ENCODE results near the gene SLC9A6. TPM values are rescaled to one million over a fixed set of nuclear protein-coding genes. Genes with fewer than 3 reads are reported as not detected.
A peak's percentile ranks its signal among the peaks of the same experiment; 100 is the strongest.

SLC9A6 gene
- total and polyA plus RNA-seq, 2 experiments from 2014 or later: 7.2 to 17.1 TPM

DNA sequence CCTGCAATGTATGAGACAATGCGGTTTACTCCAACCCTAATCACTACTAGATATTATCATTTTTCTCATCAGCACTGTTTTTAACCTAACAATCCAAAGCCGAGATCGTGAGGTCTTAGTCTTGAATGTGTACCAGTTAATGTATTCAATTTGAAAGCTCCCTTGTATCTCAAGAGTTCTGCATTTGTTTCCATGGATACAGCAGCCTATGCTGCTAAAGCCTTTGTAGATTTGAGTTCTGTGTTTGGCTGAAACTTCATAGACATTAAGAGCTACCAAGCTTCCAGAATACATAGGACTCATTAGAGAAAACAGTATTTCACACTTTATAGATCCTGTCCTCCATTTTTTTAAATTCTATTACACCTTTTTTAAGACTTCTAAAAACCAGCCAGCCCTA lies 39.9 kb downstream of the SLC9A6 start (continued):
- TF ChIP-seq, protein P1, sequence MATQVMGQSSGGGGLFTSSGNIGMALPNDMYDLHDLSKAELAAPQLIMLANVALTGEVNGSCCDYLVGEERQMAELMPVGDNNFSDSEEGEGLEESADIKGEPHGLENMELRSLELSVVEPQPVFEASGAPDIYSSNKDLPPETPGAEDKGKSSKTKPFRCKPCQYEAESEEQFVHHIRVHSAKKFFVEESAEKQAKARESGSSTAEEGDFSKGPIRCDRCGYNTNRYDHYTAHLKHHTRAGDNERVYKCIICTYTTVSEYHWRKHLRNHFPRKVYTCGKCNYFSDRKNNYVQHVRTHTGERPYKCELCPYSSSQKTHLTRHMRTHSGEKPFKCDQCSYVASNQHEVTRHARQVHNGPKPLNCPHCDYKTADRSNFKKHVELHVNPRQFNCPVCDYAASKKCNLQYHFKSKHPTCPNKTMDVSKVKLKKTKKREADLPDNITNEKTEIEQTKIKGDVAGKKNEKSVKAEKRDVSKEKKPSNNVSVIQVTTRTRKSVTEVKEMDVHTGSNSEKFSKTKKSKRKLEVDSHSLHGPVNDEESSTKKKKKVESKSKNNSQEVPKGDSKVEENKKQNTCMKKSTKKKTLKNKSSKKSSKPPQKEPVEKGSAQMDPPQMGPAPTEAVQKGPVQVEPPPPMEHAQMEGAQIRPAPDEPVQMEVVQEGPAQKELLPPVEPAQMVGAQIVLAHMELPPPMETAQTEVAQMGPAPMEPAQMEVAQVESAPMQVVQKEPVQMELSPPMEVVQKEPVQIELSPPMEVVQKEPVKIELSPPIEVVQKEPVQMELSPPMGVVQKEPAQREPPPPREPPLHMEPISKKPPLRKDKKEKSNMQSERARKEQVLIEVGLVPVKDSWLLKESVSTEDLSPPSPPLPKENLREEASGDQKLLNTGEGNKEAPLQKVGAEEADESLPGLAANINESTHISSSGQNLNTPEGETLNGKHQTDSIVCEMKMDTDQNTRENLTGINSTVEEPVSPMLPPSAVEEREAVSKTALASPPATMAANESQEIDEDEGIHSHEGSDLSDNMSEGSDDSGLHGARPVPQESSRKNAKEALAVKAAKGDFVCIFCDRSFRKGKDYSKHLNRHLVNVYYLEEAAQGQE (IDR thresholded peaks at IDR 0.05; ENCODE audit: unreplicated experiment): no peak
- TF ChIP-seq POLR2AphosphoS5 (IDR thresholded peaks at IDR 0.05; ENCODE audit: low read depth) (no peak), STAT1 (IDR thresholded peaks at IDR 0.05; ENCODE audit: unreplicated experiment) (no peak)

DNA sequence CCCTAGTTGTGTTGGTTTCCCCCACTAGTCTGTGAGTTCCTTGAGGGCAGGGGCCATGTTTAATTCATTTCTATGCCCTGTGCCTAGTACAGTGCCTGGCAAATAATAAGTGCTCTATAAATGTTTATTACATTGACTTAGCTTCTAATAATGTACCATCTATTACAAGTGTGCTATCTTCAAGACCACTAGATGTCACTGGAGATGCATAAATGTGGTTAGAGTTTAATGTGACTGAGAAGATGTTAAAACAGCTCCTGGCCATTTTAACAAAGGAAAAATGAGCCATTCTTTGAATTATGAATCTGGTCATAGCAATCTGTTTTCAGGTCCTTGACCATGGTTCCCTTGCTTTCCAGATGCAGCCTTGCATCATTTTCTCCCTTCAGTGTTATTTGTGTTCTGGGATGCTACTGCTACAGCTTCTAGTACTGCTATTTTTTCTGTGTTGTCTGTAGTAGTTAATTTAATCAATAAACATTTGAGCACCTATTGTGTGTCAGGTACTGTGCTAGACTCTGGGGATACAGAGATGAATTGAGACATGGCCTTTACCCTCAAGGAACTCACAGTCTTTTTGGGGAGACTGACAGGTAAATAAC lies 43.2 kb downstream of the SLC9A6 start:
- Histone ChIP-seq H3K4me1 (ENCODE audit: insufficient read depth) (no peaks in the 10 kb centered on the region), H3K4me3 (no peak overlapping the region), H2AFZ (no peak overlapping the region), H3K9me2 (ENCODE audit: insufficient read depth) (no peaks in the 10 kb centered on the region), H3F3A (replicated peaks; ENCODE audit: low read depth) (no peaks in the 10 kb centered on the region), H3K36me3 (ENCODE audit: insufficient read depth) (no peaks in the 10 kb centered on the region), H3K27me3 (ENCODE audit: insufficient read depth) (no peaks in the 10 kb centered on the region), H4K20me1 (replicated peaks; ENCODE audit: insufficient read depth) (no peaks in the 10 kb centered on the region), H3K79me2 (replicated peaks; ENCODE audit: insufficient read depth) (no peaks in the 10 kb centered on the region), H3K27ac (ENCODE audit: low read depth) (no peak overlapping the region), H3K4me2 (no peak overlapping the region)
- Mint-ChIP-seq H3K9me3 (no peaks in the 10 kb centered on the region; the same call in 2 of the 3 replicates), H3K27ac (no peak overlapping the region), H3K36me3 (ENCODE audit: low read depth) (no peaks in the 10 kb centered on the region; the same call in 2 of the 3 replicates), H3K4me1 (peaks cover 2% of the 10 kb centered on the region; the same call in 2 of the 3 replicates), H3K27me3 (ENCODE audit: insufficient read depth, low read depth, poor library complexity) (peaks cover 2% of the 10 kb centered on the region), H3K4me3 (no peak overlapping the region)
- ATAC-seq: no peak
- TF ChIP-seq CREB1 (CRISPR knock-in tag; IDR thresholded peaks at IDR 0.05; ENCODE audit: low read depth): no peak
- TF ChIP-seq, protein P2, sequence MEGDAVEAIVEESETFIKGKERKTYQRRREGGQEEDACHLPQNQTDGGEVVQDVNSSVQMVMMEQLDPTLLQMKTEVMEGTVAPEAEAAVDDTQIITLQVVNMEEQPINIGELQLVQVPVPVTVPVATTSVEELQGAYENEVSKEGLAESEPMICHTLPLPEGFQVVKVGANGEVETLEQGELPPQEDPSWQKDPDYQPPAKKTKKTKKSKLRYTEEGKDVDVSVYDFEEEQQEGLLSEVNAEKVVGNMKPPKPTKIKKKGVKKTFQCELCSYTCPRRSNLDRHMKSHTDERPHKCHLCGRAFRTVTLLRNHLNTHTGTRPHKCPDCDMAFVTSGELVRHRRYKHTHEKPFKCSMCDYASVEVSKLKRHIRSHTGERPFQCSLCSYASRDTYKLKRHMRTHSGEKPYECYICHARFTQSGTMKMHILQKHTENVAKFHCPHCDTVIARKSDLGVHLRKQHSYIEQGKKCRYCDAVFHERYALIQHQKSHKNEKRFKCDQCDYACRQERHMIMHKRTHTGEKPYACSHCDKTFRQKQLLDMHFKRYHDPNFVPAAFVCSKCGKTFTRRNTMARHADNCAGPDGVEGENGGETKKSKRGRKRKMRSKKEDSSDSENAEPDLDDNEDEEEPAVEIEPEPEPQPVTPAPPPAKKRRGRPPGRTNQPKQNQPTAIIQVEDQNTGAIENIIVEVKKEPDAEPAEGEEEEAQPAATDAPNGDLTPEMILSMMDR (conservative IDR thresholded peaks at IDR 0.05; ENCODE audit: low read depth in 2 of 2): peak in 1 of 2 experiments; percentile 49
- DNase-seq (ENCODE audit: low spot score): peak; percentile 47

DNA sequence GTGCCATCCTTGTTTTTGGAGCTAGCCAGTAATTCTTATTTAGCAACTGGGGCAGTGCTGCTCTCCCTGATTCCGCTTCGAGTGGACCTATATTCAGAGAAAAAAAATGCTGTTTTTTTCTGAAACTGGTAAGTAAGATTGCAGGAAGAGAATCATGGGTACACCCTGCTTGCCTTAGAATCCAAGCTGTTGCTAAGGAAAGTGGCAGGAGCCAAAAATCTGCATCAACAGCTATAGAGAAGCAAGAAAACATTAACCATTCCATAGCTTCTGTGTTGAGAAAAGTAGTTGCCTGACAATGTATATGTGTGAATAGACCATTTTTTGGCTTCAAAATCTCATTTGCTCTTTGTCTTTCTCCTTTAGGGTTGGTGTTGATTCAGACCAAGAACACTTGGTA lies 44.5 kb downstream of the SLC9A6 start:
- H3K27me3 Mint-ChIP-seq (ENCODE audit: insufficient read depth, low read depth, poor library complexity): peaks cover 2% of the 10 kb centered on the region
- Histone ChIP-seq H2AFZ (no peak overlapping the region), H3F3A (replicated peaks; ENCODE audit: low read depth) (no peaks in the 10 kb centered on the region), H3K4me2 (no peak overlapping the region), H3K4me3 (no peak overlapping the region), H3K27ac (ENCODE audit: low read depth) (no peak overlapping the region), H3K36me3 (ENCODE audit: insufficient read depth) (no peaks in the 10 kb centered on the region), H3K79me2 (replicated peaks; ENCODE audit: insufficient read depth) (no peaks in the 10 kb centered on the region), H3K27me3 (ENCODE audit: insufficient read depth) (no peaks in the 10 kb centered on the region), H4K20me1 (replicated peaks; ENCODE audit: insufficient read depth) (no peaks in the 10 kb centered on the region), H3K4me1 (ENCODE audit: insufficient read depth) (no peaks in the 10 kb centered on the region), H3K9me2 (ENCODE audit: insufficient read depth) (no peaks in the 10 kb centered on the region)
- H3K4me1 Mint-ChIP-seq: peaks cover 2% of the 10 kb centered on the region; the same call in 2 of the 3 replicates
- no peaks in the 10 kb centered on the region; the same call in 2 of the 3 replicates for H3K36me3 Mint-ChIP-seq (ENCODE audit: low read depth)
- H3K9me3 Mint-ChIP-seq: no peaks in the 10 kb centered on the region; the same call in 2 of the 3 replicates
- TF ChIP-seq CREB1 (CRISPR knock-in tag; IDR thresholded peaks at IDR 0.05; ENCODE audit: low read depth) (no peak), STAT1 (IDR thresholded peaks at IDR 0.05; ENCODE audit: unreplicated experiment) (no peak)
- TF ChIP-seq, protein P3, sequence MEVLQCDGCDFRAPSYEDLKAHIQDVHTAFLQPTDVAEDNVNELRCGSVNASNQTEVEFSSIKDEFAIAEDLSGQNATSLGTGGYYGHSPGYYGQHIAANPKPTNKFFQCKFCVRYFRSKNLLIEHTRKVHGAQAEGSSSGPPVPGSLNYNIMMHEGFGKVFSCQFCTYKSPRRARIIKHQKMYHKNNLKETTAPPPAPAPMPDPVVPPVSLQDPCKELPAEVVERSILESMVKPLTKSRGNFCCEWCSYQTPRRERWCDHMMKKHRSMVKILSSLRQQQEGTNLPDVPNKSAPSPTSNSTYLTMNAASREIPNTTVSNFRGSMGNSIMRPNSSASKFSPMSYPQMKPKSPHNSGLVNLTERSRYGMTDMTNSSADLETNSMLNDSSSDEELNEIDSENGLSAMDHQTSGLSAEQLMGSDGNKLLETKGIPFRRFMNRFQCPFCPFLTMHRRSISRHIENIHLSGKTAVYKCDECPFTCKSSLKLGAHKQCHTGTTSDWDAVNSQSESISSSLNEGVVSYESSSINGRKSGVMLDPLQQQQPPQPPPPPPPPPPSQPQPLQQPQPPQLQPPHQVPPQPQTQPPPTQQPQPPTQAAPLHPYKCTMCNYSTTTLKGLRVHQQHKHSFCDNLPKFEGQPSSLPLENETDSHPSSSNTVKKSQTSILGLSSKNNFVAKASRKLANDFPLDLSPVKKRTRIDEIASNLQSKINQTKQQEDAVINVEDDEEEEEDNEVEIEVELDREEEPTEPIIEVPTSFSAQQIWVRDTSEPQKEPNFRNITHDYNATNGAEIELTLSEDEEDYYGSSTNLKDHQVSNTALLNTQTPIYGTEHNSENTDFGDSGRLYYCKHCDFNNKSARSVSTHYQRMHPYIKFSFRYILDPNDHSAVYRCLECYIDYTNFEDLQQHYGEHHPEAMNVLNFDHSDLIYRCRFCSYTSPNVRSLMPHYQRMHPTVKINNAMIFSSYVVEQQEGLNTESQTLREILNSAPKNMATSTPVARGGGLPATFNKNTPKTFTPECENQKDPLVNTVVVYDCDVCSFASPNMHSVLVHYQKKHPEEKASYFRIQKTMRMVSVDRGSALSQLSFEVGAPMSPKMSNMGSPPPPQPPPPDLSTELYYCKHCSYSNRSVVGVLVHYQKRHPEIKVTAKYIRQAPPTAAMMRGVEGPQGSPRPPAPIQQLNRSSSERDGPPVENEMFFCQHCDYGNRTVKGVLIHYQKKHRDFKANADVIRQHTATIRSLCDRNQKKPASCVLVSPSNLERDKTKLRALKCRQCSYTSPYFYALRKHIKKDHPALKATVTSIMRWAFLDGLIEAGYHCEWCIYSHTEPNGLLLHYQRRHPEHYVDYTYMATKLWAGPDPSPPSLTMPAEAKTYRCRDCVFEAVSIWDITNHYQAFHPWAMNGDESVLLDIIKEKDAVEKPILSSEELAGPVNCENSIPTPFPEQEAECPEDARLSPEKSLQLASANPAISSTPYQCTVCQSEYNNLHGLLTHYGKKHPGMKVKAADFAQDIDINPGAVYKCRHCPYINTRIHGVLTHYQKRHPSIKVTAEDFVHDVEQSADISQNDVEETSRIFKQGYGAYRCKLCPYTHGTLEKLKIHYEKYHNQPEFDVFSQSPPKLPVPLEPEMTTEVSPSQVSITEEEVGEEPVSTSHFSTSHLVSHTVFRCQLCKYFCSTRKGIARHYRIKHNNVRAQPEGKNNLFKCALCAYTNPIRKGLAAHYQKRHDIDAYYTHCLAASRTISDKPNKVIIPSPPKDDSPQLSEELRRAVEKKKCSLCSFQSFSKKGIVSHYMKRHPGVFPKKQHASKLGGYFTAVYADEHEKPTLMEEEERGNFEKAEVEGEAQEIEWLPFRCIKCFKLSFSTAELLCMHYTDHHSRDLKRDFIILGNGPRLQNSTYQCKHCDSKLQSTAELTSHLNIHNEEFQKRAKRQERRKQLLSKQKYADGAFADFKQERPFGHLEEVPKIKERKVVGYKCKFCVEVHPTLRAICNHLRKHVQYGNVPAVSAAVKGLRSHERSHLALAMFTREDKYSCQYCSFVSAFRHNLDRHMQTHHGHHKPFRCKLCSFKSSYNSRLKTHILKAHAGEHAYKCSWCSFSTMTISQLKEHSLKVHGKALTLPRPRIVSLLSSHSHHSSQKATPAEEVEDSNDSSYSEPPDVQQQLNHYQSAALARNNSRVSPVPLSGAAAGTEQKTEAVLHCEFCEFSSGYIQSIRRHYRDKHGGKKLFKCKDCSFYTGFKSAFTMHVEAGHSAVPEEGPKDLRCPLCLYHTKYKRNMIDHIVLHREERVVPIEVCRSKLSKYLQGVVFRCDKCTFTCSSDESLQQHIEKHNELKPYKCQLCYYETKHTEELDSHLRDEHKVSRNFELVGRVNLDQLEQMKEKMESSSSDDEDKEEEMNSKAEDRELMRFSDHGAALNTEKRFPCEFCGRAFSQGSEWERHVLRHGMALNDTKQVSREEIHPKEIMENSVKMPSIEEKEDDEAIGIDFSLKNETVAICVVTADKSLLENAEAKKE (CRISPR knock-in tag; IDR thresholded peaks at IDR 0.05): no peak
- no peak overlapping the region for H3K27ac Mint-ChIP-seq
- H3K4me3 Mint-ChIP-seq: no peak overlapping the region
- DNase-seq (ENCODE audit: low spot score) (no peak), ATAC-seq (no peak)
